Amygdala (tissue), 56 donors: ENCODE measurements around the gene TSPY10.
A peak's percentile ranks its signal among the peaks of the same experiment; 100 is the strongest.
"Not testable (repeated sequence)": the region's sequence is repeated elsewhere in the genome, so short reads cannot be mapped to it uniquely, and the experiment has no call there.

Experiments used
- DNase-seq, 56 donors: peaks; one replicate each; lab custom pipeline; 2025; lab: John Stamatoyannopoulos, UW

The TSPY10 gene, protein sequence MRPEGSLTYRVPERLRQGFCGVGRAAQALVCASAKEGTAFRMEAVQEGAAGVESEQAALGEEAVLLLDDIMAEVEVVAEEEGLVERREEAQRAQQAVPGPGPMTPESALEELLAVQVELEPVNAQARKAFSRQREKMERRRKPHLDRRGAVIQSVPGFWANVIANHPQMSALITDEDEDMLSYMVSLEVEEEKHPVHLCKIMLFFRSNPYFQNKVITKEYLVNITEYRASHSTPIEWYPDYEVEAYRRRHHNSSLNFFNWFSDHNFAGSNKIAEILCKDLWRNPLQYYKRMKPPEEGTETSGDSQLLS

DNA sequence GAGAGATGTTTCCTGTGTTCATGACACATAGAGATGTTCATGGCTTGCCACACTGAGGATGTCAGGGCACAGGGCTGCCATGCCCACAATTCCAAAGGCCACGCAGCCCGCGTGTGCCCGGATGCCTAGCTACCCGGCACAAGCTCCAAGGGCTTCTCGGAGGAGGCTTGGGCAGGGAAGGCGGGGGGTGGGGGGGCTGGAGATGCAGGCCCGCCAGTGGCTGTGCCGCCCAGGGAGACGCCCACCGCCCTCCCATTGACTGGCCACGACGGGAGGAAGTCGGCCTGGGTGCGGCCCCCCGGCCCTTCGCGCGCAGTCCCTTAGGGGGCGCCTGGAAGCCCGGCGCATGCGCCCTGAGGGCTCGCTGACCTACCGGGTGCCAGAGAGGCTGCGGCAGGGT is at the start of gene TSPY10:
TSS of gene TSPY10 (plus strand) at position 301 of the 400 bp plus-strand sequence. CDS start at position 347, 46 bp downstream.
- DNase-seq: not testable (repeated sequence)

DNA sequence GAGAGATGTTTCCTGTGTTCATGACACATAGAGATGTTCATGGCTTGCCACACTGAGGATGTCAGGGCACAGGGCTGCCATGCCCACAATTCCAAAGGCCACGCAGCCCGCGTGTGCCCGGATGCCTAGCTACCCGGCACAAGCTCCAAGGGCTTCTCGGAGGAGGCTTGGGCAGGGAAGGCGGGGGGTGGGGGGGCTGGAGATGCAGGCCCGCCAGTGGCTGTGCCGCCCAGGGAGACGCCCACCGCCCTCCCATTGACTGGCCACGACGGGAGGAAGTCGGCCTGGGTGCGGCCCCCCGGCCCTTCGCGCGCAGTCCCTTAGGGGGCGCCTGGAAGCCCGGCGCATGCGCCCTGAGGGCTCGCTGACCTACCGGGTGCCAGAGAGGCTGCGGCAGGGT is 40.7 kb upstream of the TSPY10 start, which contains the start of gene TSPY9:
TSS of gene TSPY9 (plus strand) at position 301 of the 400 bp plus-strand sequence. CDS start at position 347, 46 bp downstream.
- not testable (repeated sequence) for DNase-seq

DNA sequence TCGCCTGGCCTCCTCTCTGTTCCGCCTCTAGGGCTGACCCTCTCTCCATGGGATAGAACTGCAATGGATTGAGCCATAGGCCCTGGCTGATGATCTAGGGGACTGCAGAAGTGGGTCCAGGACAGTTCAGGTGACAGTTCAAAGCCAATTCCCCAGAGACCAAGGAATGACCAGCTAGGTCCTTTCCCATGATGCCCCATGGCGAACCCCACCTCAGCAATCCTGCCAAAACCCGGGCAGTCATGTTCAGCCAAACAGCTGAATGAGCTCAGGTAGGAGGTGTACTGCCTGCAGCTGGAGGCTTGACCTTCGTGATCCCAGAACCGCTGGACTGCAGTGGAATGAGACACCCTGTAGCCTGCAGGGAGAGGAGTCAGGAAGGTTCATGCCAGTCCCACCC is 23.3 kb upstream of the TSPY10 start:
- DNase-seq: not testable (repeated sequence)

DNA sequence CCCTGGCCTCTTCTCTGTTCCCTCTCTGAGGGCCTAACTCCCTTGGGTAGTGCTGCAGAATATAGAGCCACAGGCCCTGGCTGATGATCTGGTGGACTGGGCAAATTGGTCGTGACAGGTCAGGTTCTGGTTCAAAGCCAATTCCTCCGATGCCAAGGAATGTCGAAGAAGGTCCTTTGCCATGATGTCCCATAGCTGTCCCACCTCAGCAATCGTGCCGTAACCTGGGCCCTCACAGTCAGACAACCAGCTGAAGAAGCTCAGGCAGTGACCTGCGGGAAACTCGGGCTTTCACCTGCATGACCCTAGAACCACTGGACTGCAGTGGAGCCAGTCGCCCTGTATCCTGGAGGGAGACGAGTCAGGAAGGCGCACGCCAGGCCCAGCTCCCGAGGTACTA is 11.4 kb upstream of the TSPY10 start:
- peak in 2 of 56 donors; percentile 0 for DNase-seq
